ENCODE results near the gene APOF. TPM values are rescaled to one million over a fixed set of nuclear protein-coding genes. Genes with fewer than 3 reads are reported as not detected.

The APOF gene
- total and polyA plus RNA-seq, 10 of the 15 experiments (the other 5 are each of a cell fraction or from before 2014, with no cell fraction given) = 0.04 to 0.19 (median 0.11) TPM; not detected in 5

DNA sequence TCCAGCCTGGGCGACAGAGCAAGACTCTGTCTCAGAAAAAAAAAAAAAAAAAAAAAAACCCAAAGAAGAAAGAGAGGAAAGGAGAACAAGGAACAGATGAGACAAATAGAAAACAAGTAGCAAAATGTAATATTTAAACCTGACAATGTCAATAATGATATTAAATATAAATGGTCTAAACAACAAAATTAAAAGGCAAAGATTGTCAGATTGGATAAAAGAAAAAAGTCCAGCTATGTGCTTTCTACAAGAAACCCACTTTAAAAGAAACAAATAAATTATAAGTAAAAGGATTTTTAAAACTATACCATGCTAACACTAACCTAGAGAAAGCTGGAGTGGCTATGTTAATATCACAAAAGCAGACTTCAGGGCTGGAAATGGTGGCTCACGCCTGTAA is 29.7 kb upstream of the APOF start (continued):
- TF ChIP-seq, protein P1, sequence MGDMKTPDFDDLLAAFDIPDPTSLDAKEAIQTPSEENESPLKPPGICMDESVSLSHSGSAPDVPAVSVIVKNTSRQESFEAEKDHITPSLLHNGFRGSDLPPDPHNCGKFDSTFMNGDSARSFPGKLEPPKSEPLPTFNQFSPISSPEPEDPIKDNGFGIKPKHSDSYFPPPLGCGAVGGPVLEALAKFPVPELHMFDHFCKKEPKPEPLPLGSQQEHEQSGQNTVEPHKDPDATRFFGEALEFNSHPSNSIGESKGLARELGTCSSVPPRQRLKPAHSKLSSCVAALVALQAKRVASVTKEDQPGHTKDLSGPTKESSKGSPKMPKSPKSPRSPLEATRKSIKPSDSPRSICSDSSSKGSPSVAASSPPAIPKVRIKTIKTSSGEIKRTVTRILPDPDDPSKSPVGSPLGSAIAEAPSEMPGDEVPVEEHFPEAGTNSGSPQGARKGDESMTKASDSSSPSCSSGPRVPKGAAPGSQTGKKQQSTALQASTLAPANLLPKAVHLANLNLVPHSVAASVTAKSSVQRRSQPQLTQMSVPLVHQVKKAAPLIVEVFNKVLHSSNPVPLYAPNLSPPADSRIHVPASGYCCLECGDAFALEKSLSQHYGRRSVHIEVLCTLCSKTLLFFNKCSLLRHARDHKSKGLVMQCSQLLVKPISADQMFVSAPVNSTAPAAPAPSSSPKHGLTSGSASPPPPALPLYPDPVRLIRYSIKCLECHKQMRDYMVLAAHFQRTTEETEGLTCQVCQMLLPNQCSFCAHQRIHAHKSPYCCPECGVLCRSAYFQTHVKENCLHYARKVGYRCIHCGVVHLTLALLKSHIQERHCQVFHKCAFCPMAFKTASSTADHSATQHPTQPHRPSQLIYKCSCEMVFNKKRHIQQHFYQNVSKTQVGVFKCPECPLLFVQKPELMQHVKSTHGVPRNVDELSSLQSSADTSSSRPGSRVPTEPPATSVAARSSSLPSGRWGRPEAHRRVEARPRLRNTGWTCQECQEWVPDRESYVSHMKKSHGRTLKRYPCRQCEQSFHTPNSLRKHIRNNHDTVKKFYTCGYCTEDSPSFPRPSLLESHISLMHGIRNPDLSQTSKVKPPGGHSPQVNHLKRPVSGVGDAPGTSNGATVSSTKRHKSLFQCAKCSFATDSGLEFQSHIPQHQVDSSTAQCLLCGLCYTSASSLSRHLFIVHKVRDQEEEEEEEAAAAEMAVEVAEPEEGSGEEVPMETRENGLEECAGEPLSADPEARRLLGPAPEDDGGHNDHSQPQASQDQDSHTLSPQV (IDR thresholded peaks at IDR 0.05) = no peak
- TF ChIP-seq POLR2AphosphoS2 (IDR thresholded peaks at IDR 0.05; ENCODE audit: low read depth, low read length) (no peak), NR2C1 (IDR thresholded peaks at IDR 0.05) (no peak), SREBF1 (IDR thresholded peaks at IDR 0.05; ENCODE audit: low read length) (no peak), IKZF1 (conservative IDR thresholded peaks at IDR 0.05) (no peak), TCF3 (IDR thresholded peaks at IDR 0.05; ENCODE audit: borderline replicate concordance, insufficient read depth, low read depth, low read length) (no peak)

DNA sequence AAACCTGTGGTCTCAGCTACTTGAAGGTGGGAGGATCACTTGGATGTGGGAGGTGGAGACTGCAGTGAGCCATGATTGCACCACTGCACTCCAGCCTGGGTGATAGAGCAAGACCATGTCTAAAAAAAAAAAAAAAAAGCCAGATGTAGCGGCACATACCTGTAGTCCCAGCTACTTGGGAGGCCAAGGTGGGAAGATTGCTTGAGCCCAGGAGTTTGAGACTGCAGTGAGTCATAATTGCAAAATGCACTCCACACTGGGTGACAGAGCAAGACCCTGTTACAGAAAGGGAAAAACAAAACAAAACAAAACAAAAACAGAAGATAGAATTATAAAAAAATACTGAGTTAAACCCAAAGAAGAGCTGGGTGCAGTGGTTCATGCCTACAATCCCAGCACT is 29.1 kb upstream of the APOF start:
- POLR2A ChIA-PET = interaction anchor here (0.8 kb wide), 1 partner anchor 73 kb away, joined by 3 read pairs; no protein-coding TSS in a partner anchor
- H3K9ac ChIP-seq (ENCODE audit: control insufficient read depth, insufficient read depth, low read length) = no peak overlapping the region
- H2AFZ ChIP-seq (ENCODE audit: control insufficient read depth, low read depth, low read length) = no peak overlapping the region
- RAD21 ChIA-PET (ENCODE audit: unreplicated experiment) = interaction anchor here (1.1 kb wide), 1 partner anchor 32 kb away, joined by 3 read pairs; the partner anchor contains the start of gene STAT2
- no peaks in the 10 kb centered on the region for H3K4me1 ChIP-seq (ENCODE audit: control insufficient read depth, insufficient read depth, low read length)
- ATAC-seq (no peak), FAIRE-seq (no peak), DNase-seq (ENCODE audit: low read depth, low spot score) (no peak)
- 33% methylated on average over 1 of the region's 1 CpG for WGBS (ENCODE audit: insufficient coverage, insufficient replicate concordance, low lambda C conversion rate, missing lambda C conversion rate)
- intact Hi-C loops (cut with micrococcal nuclease; ENCODE audit: unreplicated experiment) (no loop called here), in situ Hi-C loops (cut with MboI) (no loop called here)
- no peaks in the 10 kb centered on the region for H3K79me2 ChIP-seq (ENCODE audit: control insufficient read depth, insufficient read depth, low read length)
- no peaks in the 10 kb centered on the region; the same call in 2 of the 3 replicates for H3K9me3 ChIP-seq (replicated peaks; ENCODE audit: control insufficient read depth, insufficient read depth, low read length)
- SMC1A ChIA-PET (ENCODE audit: uncharacterized antibody, unreplicated experiment) = no interaction called here
- CTCF ChIA-PET = interaction anchor here (0.6 kb wide), 1 partner anchor 165 kb away, joined by 4 read pairs; no protein-coding TSS in a partner anchor
- no peak overlapping the region for H3K4me3 ChIP-seq
- H3K36me3 ChIP-seq (ENCODE audit: control insufficient read depth in 2 of 2, insufficient read depth in 2 of 2, low read length in 1 of 2) = no peaks in the 10 kb centered on the region
- H3K4me2 ChIP-seq (ENCODE audit: control insufficient read depth, insufficient read depth) = no peak overlapping the region
- BruUV-seq (replicated peaks) = no TSS peak
- H4K20me1 ChIP-seq (ENCODE audit: control insufficient read depth, insufficient read depth) = no peaks in the 10 kb centered on the region
- H3K27me3 ChIP-seq (replicated peaks in 1 of 2; ENCODE audit: control insufficient read depth in 2 of 2, insufficient read depth in 2 of 2, low read length in 1 of 2) = no peaks in the 10 kb centered on the region
- no peak overlapping the region for H3K27ac ChIP-seq (ENCODE audit: control insufficient read depth, insufficient read depth)
- TF ChIP-seq KDM1A (IDR thresholded peaks at IDR 0.05; ENCODE audit: borderline replicate concordance) (no peak), SUPT20H (IDR thresholded peaks at IDR 0.05; ENCODE audit: borderline replicate concordance, control insufficient read depth, low read depth, low read length) (no peak), MEF2A (IDR thresholded peaks at IDR 0.05; ENCODE audit: insufficient read depth, low read depth, low read length) (no peak), NFYA (IDR thresholded peaks at IDR 0.05; ENCODE audit: borderline replicate concordance, low read depth, low read length) (no peak), TCF12 (IDR thresholded peaks at IDR 0.05; ENCODE audit: low read depth, low read length) (no peak), NFYB (IDR thresholded peaks at IDR 0.05; ENCODE audit: insufficient read depth, low read depth, low read length) (no peak), RAD51 (IDR thresholded peaks at IDR 0.05) (no peak), NRF1 (conservative IDR thresholded peaks at IDR 0.05; ENCODE audit: low read depth, low read length) (no peak), ZNF274 (IDR thresholded peaks at IDR 0.05; ENCODE audit: insufficient read depth, insufficient read length) (no peak), RB1 (IDR thresholded peaks at IDR 0.05; ENCODE audit: borderline replicate concordance) (no peak), MYB (IDR thresholded peaks at IDR 0.05; ENCODE audit: borderline replicate concordance, low read depth, low read length) (no peak), KAT2A (conservative IDR thresholded peaks at IDR 0.05; ENCODE audit: control insufficient read depth, low read depth, low read length) (no peak)
- TF ChIP-seq, protein P2, sequence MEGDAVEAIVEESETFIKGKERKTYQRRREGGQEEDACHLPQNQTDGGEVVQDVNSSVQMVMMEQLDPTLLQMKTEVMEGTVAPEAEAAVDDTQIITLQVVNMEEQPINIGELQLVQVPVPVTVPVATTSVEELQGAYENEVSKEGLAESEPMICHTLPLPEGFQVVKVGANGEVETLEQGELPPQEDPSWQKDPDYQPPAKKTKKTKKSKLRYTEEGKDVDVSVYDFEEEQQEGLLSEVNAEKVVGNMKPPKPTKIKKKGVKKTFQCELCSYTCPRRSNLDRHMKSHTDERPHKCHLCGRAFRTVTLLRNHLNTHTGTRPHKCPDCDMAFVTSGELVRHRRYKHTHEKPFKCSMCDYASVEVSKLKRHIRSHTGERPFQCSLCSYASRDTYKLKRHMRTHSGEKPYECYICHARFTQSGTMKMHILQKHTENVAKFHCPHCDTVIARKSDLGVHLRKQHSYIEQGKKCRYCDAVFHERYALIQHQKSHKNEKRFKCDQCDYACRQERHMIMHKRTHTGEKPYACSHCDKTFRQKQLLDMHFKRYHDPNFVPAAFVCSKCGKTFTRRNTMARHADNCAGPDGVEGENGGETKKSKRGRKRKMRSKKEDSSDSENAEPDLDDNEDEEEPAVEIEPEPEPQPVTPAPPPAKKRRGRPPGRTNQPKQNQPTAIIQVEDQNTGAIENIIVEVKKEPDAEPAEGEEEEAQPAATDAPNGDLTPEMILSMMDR (IDR thresholded peaks at IDR 0.05 in 2 of 3, conservative IDR thresholded peaks at IDR 0.05 in 1 of 3; ENCODE audit: control insufficient read depth in 2 of 3, extremely low read depth in 1 of 3, insufficient read depth in 1 of 3, low read depth in 3 of 3, low read length in 3 of 3) = no peak
